Cardiac fibroblast (primary cell): ENCODE data around the gene ACSL6.

Experiments
- DNase-seq, 2 donors: peaks; one replicate each; pipeline versions ENCODE4 v3.0.0 to v3.0.0-alpha.2; 2010; ENCODE audit warnings: low read depth in 2 of 2
- H3K4me3 ChIP-seq, 2 donors: replicated peaks in 1 of 2; 1 replicate in 1 of 2; 2 replicates in 1 of 2; pipeline ENCODE4 v1.5.1; 2011; ENCODE audit warnings: low read depth in 2 of 2, low read length in 2 of 2, mild to moderate bottlenecking in 2 of 2, moderate library complexity in 1 of 2
- TF ChIP-seq, protein P1 (sequence below): IDR thresholded peaks from one replicate; pipeline ENCODE4 v1.5.1; 2011; ENCODE audit warnings: low read depth, mild to moderate bottlenecking, low read length, inconsistent platforms

The ACSL6 gene

GRCh38 chr5:131999041-131999440 lies 12.4 kb downstream of the ACSL6 start:
- TF ChIP-seq, protein P1, sequence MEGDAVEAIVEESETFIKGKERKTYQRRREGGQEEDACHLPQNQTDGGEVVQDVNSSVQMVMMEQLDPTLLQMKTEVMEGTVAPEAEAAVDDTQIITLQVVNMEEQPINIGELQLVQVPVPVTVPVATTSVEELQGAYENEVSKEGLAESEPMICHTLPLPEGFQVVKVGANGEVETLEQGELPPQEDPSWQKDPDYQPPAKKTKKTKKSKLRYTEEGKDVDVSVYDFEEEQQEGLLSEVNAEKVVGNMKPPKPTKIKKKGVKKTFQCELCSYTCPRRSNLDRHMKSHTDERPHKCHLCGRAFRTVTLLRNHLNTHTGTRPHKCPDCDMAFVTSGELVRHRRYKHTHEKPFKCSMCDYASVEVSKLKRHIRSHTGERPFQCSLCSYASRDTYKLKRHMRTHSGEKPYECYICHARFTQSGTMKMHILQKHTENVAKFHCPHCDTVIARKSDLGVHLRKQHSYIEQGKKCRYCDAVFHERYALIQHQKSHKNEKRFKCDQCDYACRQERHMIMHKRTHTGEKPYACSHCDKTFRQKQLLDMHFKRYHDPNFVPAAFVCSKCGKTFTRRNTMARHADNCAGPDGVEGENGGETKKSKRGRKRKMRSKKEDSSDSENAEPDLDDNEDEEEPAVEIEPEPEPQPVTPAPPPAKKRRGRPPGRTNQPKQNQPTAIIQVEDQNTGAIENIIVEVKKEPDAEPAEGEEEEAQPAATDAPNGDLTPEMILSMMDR: no peak
- H3K4me3 ChIP-seq: no peak overlapping the region
- DNase-seq: no peak

- no peak overlapping the region for H3K4me3 ChIP-seq
- TF ChIP-seq, protein P1: no peak
- DNase-seq: no peak
Observed at GRCh38 chr5:131998431-131999040, 12.9 kb downstream of the ACSL6 start.

DNA sequence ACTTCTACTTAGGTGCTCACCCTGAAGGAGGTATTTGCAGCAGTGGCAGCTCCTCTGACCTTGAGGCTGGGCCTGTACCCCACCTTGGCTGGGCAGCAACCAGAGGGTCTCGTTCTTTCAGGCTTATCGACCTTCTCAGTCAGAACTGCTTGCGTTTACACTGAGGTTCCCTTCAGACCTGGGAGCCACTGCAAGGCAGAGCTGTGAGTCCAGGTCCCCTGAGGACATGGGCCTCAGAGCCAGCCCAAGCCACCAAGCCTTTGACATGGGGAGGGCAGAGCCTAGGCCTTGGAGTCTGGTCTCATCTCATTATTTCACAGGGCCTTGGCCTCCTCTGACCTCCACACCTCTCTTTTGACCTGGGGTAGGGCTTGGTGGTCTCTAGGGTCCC lies 13.7 kb downstream of the ACSL6 start:
- TF ChIP-seq, protein P1: no peak
- H3K4me3 ChIP-seq: no peak overlapping the region
- DNase-seq: no peak

GRCh38 chr5:131997026-131997726 lies 14.3 kb downstream of the ACSL6 start:
- TF ChIP-seq, protein P1: no peak
- no peak overlapping the region for H3K4me3 ChIP-seq
- no peak for DNase-seq

DNA sequence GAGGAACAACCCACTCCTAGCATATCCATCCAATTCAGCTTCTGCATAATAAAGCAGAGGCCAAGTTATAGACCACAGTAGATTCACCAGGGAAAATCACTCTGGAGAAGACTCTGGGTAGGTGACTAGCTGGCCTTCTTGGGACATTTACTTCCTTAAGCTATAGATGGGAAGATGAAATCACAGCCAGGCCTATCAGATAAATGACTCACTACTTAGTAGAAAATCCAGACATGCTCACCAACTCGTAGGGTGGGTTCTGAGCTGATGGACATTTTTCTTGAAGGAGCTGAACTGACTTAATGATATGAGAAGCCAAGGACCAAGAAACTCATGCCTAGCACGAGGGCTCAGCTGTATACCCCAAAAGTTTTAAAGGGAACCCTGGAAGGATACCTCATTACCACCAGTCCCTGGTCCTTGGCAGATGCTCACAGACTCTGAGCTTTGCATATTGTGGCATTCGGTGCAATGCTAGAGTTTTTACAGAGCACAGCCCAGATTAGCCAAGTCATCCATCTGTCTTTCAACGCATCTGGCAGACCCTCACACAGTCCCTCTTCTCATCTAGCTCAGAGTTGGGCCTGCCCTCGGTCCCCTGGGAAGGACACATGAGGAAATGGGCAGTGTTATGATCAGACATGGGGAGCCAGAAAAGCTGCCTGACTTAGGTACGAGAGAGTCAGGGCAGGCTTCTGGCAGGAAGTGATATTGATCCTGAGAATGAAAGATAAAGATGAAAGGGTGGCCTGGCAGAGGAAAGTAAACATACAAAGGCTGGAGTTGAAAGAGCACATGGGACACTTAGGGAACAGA lies 15.0 kb downstream of the ACSL6 start:
- DNase-seq: no peak
- TF ChIP-seq, protein P1: no peak
- no peak overlapping the region for H3K4me3 ChIP-seq

DNA sequence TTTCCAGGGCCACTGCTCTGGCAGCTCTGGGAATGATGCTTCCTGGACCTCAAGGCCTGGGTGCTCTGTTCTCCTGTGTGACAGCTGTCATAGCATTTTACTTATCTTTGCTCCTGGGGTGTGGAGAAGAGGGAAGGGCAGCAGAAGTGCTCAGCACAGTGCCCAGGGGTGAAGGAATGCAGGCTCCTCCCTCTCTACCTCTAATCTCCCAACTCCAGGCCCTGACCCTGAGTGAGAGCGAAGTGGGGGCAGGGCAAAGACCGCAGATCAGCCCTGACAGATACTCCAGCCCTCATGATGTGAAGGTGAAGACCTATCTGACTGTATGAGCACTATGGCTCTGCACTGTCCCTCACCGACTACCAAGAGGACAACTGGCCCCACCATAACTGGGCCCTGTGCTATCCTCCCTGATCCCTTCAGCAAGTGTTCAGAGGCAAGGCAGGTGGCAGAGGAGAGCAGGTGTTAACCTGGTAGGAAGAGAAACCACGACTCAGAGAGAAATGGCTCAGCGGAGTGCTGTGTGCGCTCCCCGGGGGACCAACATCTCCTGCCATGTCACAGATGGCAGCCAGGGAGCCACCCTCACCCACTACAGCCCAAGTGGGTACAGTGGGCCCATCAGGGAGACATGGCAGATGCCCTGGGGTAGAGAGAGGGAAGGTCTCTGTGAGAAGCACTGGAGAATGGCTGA lies 16.8 kb downstream of the ACSL6 start:
- no peak overlapping the region for H3K4me3 ChIP-seq
- TF ChIP-seq, protein P1: no peak

More for the DNA sequence above, 16.8 kb downstream of the ACSL6 start:
- DNase-seq: no peak
